ENCODE results near the gene KLK3.
"Not testable (repeated sequence)": the region's sequence is repeated elsewhere in the genome, so short reads cannot be mapped to it uniquely, and the experiment has no call there.

KLK3 gene

DNA sequence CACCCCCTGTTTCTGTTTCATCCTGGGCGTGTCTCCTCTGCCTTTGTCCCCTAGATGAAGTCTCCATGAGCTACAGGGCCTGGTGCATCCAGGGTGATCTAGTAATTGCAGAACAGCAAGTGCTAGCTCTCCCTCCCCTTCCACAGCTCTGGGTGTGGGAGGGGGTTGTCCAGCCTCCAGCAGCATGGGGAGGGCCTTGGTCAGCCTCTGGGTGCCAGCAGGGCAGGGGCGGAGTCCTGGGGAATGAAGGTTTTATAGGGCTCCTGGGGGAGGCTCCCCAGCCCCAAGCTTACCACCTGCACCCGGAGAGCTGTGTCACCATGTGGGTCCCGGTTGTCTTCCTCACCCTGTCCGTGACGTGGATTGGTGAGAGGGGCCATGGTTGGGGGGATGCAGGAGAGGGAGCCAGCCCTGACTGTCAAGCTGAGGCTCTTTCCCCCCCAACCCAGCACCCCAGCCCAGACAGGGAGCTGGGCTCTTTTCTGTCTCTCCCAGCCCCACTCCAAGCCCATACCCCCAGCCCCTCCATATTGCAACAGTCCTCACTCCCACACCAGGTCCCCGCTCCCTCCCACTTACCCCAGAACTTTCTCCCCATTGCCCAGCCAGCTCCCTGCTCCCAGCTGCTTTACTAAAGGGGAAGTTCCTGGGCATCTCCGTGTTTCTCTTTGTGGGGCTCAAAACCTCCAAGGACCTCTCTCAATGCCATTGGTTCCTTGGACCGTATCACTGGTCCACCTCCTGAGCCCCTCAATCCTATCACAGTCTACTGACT, at the start of gene KLK3:
TSS of gene KLK3 (plus strand) at position 280 of the 775 bp plus-strand sequence. CDS start at position 321, 41 bp downstream.
- DNase-seq = no peak

DNA sequence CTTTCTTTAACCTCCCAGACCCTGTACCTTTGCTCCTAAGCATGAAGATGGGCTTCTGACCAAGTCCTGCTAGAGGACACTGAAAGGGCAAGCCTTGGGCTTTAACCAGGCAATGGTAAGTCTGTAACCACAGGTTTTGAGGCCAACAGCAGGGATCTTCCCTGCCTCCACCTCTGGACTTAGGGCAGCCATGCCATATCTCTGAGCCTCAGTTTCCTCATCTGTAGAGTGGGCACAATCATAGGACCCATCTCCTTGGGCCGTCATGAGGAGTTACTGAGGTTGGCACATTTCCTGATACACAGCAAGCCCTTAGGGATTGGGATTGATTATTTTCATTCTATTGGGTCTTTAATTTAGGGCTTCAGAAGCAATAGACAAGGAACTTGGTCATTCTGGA, 45.9 kb upstream of the KLK3 start:
- no peak for DNase-seq

DNA sequence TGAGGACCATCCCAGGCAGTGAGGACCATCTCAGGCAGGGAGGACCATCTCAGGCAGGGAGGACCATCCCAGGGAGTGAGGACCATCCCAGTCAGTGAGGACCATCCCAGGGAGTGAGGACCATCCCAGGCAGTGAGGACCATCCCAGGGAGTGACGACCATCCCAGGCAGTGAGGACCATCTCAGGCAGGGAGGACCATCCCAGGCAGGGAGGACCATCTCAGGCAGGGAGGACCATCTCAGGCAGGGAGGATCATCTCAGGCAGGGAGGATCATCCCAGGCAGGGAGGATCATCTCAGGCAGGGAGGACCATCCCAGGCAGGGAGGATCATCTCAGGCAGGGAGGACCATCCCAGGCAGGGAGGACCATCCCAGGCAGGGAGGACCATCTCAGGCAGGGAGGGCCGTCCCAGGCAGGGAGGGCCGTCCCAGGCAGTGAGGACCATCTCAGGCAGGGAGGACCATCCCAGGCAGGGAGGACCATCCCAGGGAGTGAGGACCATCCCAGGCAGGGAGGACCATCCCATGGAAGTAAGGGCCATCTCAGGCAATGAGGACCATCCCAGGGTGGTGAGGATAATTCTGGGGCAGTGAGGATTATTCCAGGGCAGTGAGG, 43.0 kb upstream of the KLK3 start:
- not testable (repeated sequence) for DNase-seq

DNA sequence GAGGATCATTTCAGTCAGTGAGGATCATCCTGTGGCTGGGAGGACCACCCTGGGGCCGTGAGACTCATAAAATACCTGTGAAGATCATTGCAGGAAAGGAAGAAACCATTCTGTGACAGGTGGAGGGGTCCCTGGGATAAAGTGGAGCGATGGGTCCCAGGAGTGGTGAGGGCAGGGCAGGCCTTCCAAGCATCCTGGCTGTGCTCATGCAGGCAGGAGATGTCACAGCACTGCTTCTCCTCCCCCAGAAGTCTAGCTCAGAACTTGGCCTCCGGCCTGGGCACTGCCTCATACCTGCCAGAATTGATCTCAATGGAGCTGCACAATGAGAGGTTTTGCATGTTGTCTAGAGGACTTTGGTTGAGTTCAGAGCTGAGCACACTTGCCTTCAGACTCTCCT, 42.2 kb upstream of the KLK3 start:
- no peak for DNase-seq

DNA sequence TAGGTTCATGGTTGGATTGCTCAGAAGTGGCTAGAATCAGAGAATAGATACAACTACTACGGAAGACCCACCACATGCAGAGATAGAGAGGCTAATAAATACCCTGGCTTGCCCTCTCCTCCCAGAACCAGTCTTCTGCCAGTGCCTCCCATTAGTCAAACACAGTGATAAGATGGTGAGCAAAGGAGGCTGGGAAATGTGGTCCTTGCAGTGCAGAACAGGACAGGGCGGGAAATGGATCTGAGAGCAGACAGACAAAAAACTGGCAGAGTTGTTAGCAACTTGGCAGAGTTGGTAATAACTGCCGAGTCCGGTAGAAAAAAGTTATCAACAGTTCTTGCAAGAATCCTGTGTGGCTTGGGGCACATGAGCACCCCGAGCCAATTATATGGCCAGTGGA, 39.8 kb upstream of the KLK3 start:
- DNase-seq = no peak

DNA sequence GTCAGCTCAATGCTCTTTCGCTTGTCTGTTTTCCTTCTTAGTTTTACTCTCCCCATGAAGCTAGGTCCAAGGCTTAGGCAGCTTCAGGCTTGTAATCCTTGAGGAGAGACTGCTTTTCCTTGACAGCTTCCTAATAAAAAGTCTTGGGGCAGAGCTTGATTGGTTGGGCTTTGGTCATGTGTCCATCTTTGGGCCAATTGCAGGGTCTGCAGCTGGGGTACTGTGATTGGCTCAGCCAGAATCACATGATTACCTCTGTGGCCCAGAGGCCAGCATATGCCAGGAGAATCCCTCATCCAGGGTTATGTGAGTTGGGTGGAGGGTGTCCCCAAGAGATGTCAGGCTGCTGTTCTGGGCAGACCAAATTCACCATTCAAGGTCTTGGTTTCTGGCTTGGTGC, 39.3 kb upstream of the KLK3 start:
- no peak for DNase-seq

DNA sequence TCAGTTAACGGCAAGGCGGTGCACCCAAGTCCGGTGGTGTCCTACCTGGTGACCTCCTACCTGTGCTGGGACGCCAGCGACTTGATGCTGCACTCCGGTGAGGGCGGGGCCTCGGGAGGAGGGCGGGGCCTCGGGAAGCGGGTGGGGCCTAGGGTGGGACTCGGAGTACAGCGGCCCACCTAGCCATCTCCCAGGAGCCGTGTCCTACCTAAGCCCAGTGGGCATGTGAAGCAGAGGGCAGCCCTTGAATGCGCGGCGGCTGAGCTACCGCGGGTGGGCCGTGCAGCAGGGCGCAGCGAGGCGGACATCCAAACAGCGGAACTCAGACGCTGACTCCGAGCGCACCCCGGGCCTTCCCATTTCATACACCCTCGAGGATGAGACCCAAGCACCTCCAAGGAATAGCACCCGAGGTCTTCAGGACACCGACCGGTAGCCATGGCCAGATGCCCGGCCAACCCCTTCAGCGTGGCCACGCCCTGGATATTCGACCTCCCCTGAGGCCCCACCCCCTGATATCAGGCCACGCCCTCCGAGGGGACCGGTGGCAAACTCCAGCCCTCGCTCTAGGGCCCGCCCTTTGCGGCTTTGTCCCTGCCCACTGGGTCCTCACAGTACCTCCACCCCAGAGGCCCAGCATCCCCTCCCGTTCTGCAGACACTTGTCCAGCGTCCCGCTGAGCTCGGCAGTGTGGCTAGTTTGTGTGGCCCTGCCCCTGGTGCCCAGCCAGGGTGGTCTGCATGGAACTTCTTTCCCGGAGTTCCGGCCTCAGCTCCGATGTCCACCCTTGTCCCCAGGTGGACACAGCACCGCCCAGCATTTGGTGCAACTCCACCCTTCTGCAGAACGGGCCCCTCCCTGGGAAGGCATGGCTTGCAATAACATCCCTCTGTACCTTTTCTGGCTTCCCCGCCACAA, 36.5 kb upstream of the KLK3 start:
- peak; percentile 80 to 81 for DNase-seq

DNA sequence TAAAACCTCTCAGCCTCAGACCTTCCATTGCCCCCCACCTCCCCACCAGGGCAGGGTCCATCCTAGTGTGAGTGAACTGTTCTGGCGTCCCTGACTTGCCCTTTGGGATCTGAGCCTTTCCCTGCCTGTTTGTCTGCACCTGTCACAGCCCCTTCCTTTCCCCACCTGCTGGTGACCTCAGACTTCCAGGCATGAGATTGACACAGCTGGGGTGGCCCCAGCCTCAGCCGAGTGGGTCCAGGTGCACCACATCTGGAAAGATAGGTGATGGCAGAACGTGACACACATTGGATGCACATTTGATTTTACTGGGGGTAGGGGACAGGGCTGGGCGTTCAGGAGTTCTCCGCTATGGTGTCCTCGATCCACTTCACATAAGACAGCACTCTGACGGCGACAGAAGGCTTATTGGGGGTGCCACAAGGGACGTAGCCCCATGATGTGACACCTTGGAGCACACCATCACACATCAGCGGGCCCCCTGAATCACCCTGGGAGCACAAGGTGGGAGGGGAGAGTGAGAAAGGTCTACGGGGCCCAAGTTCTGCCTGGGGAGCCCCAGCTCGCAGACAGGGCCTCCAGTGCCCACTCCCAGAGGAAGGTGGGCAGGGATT, 35.7 kb upstream of the KLK3 start:
- DNase-seq = no peak

DNA sequence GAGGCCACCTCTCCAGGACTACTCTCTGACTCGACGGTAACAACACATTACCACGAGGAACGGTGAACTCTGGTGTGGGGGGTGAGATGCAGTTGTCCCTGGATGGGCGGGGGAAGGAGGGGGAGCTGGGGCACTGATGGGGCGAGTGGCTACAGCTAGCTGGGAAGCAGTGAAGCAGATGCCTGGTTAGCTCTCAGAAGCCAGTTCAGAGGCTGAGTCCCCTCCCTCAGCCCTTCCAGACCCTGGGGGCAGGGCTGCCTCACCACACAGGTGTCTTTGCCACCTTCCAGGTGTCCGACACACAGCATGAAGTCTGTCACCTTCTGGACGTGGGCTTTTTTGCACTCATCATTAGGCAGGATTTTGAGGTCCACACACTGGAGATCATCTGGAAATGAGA, 35.1 kb upstream of the KLK3 start:
- DNase-seq = no peak

DNA sequence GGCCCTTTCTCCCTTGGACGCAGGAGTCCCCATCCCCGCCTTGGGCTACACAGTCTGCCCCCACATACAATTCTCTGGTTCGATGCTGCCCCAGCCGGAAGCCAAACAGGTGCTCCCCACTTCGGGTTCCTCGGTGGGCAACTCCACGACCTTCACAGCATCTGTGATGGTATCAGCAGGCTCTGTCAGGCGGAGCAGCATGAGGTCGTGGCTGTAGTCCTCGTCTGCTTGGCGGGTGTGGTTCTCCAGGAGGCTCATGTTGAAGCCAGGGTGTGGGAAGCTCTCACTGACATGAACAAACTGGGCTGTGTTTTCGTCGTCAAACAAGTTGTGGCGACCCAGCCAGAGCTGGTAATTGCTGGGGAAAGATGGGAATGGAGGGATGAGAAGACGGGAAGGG, 34.6 kb upstream of the KLK3 start:
- no peak for DNase-seq

DNA sequence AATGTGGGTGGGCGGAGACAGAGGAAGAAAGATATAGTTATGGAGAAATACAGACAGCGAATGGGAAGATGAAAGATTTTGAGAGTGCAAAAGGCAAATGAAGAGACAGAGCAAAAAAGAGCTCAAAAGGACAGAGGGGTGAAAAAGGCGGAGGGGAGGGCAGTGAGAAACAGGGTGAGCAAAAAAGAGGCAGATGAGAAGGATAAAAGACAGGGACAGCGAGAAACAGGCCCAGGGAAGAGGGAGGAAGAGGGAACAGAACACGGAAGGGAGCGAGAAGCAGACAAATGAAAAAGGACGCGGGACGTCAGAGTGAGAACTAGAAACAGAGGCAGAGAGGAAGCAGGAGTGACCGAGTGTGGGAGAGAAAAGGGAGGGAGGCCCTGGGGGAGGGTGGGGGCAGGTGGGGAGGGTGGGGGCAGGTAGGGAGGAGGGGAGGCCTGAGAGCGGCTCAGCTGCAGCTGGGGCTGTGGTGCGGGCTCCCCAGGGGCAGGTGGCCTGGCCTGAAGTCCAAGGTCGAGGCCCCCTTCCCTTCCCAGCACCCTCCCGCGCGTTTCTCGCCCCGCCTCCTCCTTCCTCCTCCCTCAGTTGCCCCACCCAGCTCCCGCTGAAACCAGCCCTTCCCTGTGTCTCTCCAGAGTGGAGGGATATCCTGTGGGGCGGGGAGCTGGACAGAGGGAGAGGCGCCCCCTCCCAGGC, 34.0 kb upstream of the KLK3 start:
- DNase-seq = no peak

DNA sequence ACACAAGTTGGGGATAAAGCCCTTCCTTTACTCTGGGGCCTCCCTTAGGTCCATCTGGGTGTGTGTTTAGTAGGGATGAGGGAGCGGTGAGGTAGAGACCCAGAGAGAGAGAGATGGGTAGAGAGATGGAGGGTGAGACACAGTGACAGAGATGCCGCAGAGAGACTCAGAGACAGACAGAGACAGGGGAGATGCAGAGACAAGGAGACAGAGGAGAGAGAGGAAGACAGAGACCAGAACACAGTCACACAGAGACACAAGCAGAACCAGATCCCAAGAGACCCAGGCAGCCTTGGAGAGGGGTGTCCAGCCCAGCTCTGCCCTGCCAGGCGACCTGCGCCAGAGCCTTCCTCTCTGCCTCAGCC, 33.5 kb upstream of the KLK3 start:
- no peak for DNase-seq

DNA sequence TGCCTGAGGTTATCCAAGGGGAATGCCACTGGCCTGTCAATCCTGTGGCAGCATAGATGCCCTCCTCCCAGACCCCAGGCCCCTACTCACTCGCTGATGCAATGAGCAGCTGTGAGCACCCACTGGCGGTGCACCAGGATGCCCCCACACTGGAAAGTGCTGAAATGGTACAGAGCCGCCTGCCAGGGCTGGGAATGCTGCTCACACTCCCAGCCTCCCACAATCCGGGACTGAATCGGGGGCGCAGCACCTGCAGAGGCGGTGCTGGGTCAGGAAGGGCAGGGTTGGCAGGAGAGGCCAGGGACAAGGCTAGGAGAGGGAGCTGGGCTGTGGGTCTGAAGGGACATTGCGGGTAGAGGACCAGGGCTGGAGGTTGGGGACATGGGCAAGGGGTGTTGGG, 33.1 kb upstream of the KLK3 start:
- no peak for DNase-seq

DNA sequence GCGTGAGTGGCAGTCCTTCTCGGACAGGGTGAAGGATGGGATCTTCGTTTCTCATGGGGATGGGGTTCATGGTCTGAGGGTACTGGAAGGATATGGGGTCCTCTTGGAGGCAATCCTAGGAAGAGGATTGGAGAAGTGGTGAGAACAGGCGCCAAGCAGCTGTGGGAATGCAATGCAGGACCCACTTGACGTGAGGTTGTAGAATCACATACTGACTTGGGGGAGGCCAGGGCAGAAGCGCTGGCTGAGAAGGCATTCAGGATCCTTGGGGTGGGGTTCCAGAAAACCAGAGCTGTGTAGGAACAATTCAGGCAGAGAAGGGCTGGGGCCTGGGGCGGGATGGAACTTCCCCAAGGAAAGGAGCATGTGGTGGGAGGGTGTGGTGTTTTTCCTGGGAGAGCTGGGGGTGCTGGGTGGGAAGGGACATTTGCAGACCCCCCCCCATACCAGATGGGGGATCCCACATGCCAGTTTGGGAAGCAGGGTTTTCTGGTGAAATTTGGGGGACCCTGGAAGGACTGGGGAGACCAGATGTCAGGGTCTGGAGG, 32.0 kb upstream of the KLK3 start:
- DNase-seq = no peak

DNA sequence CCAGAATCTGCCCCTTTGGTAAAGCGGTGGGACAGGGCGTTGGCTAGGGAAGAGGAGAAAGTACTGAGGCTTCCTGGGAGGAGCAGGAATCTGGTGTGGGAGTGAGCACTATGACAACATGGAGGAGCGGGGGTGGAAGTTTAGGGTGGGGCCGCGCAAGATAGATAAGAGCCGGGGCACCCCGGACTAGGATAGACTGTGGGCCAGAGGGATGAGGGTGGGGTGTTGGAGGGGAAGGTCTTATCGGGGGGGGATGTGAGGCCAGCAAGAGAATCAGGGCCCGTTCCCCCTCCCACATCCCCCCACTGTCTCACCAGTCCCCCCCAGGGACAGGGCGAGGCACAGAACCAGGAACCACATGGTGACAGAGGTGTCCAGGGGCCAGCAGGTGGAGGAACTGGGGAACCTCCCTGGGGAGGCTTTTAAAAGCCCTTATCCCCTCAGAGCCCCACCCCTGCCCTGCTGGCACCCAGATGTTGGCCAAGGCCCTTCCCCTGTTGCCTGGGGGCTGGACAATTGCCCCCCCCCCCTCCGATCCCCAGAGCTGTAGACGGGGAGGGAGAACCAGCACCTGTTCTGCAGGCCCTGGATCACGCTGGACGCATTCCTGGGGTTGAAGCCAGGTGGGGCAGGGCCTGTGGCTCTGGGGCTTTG, 31.2 kb upstream of the KLK3 start, which contains the start of gene KLK1:
TSS of gene KLK1 (minus strand) at position 399 of the 654 bp plus-strand sequence. CDS start at position 360, 39 bp downstream.
- DNase-seq = no peak

DNA sequence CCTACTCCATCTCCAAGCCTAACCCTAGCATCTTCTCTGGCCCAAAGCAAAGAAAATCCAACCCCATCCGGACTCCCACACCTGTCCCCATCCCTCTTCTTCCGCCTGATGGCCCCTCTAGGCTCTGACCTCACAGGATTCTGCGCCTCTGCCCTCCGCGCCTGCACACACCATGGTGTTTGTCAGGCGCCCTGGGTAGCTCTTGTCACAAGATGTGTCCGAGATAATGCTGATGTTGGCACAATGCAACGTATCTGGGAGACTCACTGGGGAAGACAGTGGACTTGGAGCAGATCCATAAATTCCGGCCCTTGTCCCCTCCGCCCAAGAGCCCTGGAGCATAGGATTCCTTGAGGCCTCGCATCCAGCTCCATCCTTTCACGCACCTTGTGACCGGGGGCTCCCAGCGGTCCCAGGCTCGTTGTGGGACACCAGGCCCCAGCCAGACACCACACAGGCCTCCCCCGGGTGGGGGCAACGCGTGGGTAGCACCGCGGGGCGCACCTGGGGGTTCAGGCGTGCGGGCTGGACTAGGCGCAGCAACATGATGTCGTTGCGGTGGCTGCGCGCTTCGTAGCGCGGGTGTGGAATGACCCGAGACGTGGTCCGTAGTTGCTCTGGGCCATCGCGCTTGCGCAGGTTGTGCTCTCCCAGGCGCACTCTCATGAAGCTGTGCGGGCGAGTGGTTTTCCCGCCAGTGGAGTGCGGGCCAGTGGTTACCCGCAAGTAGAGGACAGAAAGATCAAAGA, 28.0 kb upstream of the KLK3 start:
- DNase-seq = no peak

DNA sequence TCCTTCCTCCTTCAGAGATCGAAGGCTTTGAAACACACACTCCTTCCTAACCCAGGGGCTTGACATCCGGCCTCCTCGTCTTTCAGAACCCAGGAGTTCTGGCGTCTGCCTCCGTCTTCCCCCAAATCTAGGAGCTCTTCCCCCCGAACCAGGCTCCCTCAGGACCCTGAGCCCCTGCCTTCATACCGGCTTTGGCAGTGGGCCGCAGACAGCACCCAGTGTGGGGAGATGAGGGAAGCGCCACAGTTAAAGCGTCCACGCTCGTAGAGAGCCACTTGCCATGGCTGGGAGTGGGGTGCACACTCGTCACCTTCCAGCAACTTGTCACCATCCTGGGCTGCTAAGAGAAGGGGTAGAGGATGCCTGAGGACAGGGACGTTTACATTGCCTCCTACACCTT, 27.2 kb upstream of the KLK3 start:
- DNase-seq = no peak

DNA sequence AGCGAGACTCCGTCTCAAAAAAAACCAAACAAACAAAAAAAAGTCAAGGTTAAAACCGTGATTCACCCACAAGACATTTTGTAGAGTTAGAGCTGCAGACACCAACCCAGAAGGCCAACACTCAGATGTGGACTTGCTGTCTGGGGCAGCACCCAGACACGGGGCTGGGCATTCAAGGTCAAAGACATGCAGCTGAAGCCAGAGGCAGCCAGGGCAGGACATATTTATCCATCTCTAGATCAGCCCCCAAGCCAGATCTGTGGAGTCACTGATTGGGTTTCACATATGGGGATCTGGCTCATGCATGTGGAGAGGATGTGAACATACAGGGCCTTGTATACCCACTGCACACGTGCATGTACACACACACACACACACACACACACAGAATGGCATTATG, 24.9 kb upstream of the KLK3 start:
- no peak for DNase-seq

DNA sequence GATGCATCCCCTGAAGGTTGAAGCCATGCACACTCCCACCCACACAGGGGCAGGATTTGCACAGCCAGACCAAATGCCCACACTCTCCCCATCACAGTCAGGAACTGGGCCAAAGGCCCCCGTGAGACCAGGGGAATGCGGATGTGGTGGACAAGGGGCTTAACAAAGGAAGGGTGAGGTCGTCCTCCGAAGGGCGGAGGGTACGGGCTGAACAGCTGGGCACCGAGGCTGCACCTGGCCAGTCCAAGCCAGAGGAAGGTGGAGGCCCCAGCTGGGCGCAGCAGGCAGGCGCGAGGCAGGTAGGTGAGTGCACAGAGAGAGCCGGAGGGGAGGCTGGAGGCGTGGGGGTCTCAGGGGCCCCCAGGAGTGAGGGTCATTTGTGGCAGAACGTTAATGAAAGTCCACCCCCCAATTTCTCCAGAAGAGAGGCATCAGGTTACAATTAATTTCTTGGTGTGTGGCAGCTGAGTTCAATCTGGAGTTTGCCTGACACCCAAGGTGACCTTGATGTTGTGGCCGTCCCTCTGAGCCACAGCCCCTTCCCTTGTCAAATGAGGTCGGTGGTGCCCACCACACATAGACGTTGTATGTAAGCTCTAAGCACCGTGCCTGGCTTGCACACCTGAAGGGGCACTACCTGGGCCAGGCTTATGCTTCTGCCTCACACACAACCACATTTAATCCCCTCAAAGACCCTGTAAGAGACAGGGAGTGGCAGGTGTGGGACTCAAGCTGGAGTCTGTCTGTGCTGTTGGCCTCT, 24.3 kb upstream of the KLK3 start:
- no peak for DNase-seq

DNA sequence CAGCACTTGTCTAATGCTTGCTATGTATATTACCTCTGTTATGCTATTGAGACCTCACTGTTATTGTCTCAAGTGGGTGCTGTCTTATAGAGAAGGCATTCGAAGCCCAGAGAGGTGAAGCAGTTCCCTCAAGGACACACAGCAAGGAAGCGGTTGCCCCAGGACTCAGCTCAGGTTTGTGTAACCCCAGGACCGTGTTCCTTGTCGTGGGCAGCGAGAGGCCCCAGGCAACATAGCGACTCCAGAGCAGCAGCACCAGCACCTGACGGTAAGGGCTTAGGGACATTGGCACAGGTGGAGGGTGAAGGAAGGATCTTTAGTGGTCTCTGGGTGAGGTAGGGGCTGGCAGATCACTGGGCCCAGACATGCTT, 23.7 kb upstream of the KLK3 start:
- no peak for DNase-seq

Measured in activated T-cell treated with anti-CD3 and anti-CD28 coated beads, Interleukin-2, amount 50 U/mL, for 48 hours (primary cell).